Sigmoid colon (tissue), 4 donors: ENCODE results near the gene GPC6.

Experiments used
- EP300 ChIP-seq, 4 donors: sonication (generic); formaldehyde crosslinking; IDR thresholded peaks; one replicate each; pipeline ENCODE4 v1.6.1; 2017; ENCODE audit warnings: antibody characterized with exemption in 4 of 4
- POLR2A ChIP-seq, 2 donors: fragments of 450-650 bp; IDR thresholded peaks; one replicate each; pipeline ENCODE4 v1.6.1; 2016; ENCODE audit warnings: antibody characterized with exemption in 2 of 2, mild to moderate bottlenecking in 2 of 2, moderate library complexity in 2 of 2
- POLR2AphosphoS5 ChIP-seq, 4 donors: sonication (generic); formaldehyde crosslinking; IDR thresholded peaks; one replicate each; pipeline ENCODE4 v1.6.1; 2017; ENCODE audit warnings: antibody characterized with exemption in 4 of 4
- TF ChIP-seq, protein P1 (sequence below), 4 experiments: fragments of 450-650 bp in 3 of 4; fragments of 200-600 bp in 1 of 4; IDR thresholded peaks; one replicate each; pipeline ENCODE4 v1.5.1; 2016 to 2019; ENCODE audit warnings: antibody characterized with exemption in 4 of 4, mild to moderate bottlenecking in 3 of 4, moderate library complexity in 2 of 4

DNA sequence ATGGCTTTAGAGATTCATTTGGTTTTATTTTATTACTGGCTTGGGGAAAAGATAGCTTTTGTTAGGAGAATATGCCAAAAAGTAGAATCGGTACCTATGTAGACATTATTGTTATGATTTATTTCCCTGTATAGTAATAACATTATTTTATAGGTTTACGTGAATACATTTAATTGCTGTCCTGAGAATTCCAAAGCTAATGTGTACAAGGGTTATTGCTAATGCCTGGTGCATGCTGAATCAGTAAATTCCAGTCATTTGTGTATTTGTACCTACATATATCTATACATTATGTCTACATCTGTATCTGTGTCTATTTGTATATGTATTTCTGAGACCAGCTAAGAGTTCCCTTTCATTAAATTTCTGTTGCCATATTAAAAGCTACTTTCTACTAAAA, 550.9 kb downstream of the GPC6 start:
- TF ChIP-seq, protein P1, sequence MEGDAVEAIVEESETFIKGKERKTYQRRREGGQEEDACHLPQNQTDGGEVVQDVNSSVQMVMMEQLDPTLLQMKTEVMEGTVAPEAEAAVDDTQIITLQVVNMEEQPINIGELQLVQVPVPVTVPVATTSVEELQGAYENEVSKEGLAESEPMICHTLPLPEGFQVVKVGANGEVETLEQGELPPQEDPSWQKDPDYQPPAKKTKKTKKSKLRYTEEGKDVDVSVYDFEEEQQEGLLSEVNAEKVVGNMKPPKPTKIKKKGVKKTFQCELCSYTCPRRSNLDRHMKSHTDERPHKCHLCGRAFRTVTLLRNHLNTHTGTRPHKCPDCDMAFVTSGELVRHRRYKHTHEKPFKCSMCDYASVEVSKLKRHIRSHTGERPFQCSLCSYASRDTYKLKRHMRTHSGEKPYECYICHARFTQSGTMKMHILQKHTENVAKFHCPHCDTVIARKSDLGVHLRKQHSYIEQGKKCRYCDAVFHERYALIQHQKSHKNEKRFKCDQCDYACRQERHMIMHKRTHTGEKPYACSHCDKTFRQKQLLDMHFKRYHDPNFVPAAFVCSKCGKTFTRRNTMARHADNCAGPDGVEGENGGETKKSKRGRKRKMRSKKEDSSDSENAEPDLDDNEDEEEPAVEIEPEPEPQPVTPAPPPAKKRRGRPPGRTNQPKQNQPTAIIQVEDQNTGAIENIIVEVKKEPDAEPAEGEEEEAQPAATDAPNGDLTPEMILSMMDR (IDR thresholded peaks at IDR 0.05) = no peak
- TF ChIP-seq POLR2AphosphoS5 (IDR thresholded peaks at IDR 0.05) (no peak), POLR2A (IDR thresholded peaks at IDR 0.05) (no peak), EP300 (IDR thresholded peaks at IDR 0.05) (no peak)
